OCI-LY1 (cell line): ENCODE data around the gene SYT14.

Experiments used
- H2AFZ ChIP-seq: fragments of 200-600 bp; sonication (generic), shearing (Covaris generic); 2 replicates; pipeline ENCODE4 v1.6.0; 2014; ENCODE audit warnings: antibody characterized with exemption, mild to moderate bottlenecking, low read length
- H3F3A ChIP-seq: fragments of 200-600 bp; sonication (generic), shearing (Covaris generic); 2 replicates; pipeline ENCODE4 v1.6.0; 2014; ENCODE audit warnings: mild to moderate bottlenecking, antibody characterized with exemption, low read length, moderate library complexity; ENCODE audit not compliant: insufficient read depth
- H3K27ac ChIP-seq: fragments of 200-600 bp; sonication (generic); 2 replicates; pipeline ENCODE4 v1.5.1; 2014; ENCODE audit warnings: low read length, mixed run types, mild to moderate bottlenecking, low read depth; ENCODE audit not compliant: poor library complexity, severe bottlenecking
- H3K27me3 ChIP-seq: fragments of 200-600 bp; sonication (generic); 2 replicates; pipeline ENCODE4 v1.6.0; 2014; ENCODE audit warnings: antibody characterized with exemption, mild to moderate bottlenecking, low read length, moderate library complexity; ENCODE audit not compliant: insufficient read depth
- H3K36me3 ChIP-seq: fragments of 200-600 bp; sonication (generic); 2 replicates; pipeline ENCODE4 v1.6.1; 2014; ENCODE audit warnings: mild to moderate bottlenecking, antibody characterized with exemption, low read length, moderate library complexity, mixed read lengths; ENCODE audit not compliant: insufficient read depth
- H3K4me1 ChIP-seq: fragments of 200-600 bp; sonication (generic); 2 replicates; pipeline ENCODE4 v1.5.1; 2014; ENCODE audit warnings: mild to moderate bottlenecking, low read length, moderate library complexity; ENCODE audit not compliant: insufficient read depth, severe bottlenecking
- H3K4me2 ChIP-seq: fragments of 200-600 bp; sonication (generic), shearing (Covaris generic); 2 replicates; pipeline ENCODE4 v1.6.1; 2014; ENCODE audit warnings: low read length
- H3K4me3 ChIP-seq: fragments of 200-600 bp; sonication (generic); 2 replicates; pipeline ENCODE4 v1.5.1; 2014; ENCODE audit warnings: low read length, low read depth, mild to moderate bottlenecking, mixed read lengths; ENCODE audit not compliant: poor library complexity, severe bottlenecking
- H3K79me2 ChIP-seq: fragments of 200-600 bp; shearing (Covaris generic); 2 replicates; pipeline ENCODE4 v1.6.1; 2016; ENCODE audit warnings: mixed run types, low read length, mixed read lengths; ENCODE audit not compliant: insufficient read depth
- H3K9ac ChIP-seq: fragments of 200-600 bp; sonication (generic), shearing (Covaris generic); 2 replicates; pipeline ENCODE4 v1.6.1; 2014; ENCODE audit warnings: mild to moderate bottlenecking, low read length, mixed read lengths
- H3K9me2 ChIP-seq: fragments of 200-600 bp; sonication (generic), shearing (Covaris generic); 2 replicates; pipeline ENCODE4 v1.6.1; 2014; ENCODE audit warnings: low read depth, mild to moderate bottlenecking, low read length, mixed read lengths
- H3K9me3 ChIP-seq: fragments of 200-600 bp; shearing (Covaris generic); 2 replicates; pipeline ENCODE4 v1.6.1; 2014; ENCODE audit warnings: low read length, mixed read lengths
- H4K20me1 ChIP-seq: fragments of 200-600 bp; sonication (generic), shearing (Covaris generic); 2 replicates; pipeline ENCODE4 v1.6.0; 2016; ENCODE audit warnings: mild to moderate bottlenecking, low read length; ENCODE audit not compliant: insufficient read depth
- EZH2 ChIP-seq: fragments of 200-600 bp; sonication (generic), shearing (Covaris generic); IDR thresholded peaks from 2 replicates; pipeline ENCODE4 v1.8.0; 2017; ENCODE audit warnings: borderline replicate concordance, mixed run types, mild to moderate bottlenecking, antibody characterized with exemption, low read length, moderate library complexity, mixed read lengths
- TF ChIP-seq, protein P1 (sequence below): fragments of 200-600 bp; sonication (generic), shearing (Covaris generic); IDR thresholded peaks from 2 replicates; pipeline ENCODE4 v1.5.1; 2017; ENCODE audit warnings: mild to moderate bottlenecking, antibody characterized with exemption, low read length, moderate library complexity, mixed read lengths

Gene SYT14

DNA sequence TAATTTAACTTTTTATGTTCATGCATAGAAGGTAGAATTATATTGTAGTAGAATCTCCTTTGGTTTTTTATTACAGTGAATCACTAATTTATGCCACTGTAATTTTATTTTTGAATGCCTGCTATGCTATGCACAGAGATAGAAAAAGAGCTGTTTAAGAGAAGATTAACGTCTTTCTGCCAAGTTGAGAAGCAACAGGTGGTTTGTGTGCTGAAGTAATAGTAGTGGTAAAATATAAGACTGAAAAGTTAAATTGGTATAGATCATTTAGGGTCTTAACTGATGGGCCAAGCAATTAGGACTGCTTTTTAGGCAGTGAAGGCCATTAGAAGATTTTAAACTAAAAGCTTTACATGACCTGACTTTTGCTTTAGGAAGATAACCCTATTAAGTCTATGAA is 115.1 kb downstream of the SYT14 start:
- H3K79me2 ChIP-seq, result no peaks in the 10 kb centered on the region
- no peak overlapping the region for H3K9ac ChIP-seq
- no peaks in the 10 kb centered on the region for H3K4me1 ChIP-seq
- H3K4me3 ChIP-seq, result no peak overlapping the region
- no peak overlapping the region for H2AFZ ChIP-seq
- H3K27me3 ChIP-seq, result no peaks in the 10 kb centered on the region
- no peaks in the 10 kb centered on the region for H3F3A ChIP-seq
- H3K9me3 ChIP-seq, result peaks cover 3% of the 10 kb centered on the region; the same call in 1 of the 2 replicates
- H3K9me2 ChIP-seq, result no peaks in the 10 kb centered on the region
- H3K4me2 ChIP-seq, result no peak overlapping the region
- no peaks in the 10 kb centered on the region for H4K20me1 ChIP-seq
- H3K27ac ChIP-seq, result no peak overlapping the region
- no peaks in the 10 kb centered on the region; the same call in 1 of the 2 replicates for H3K36me3 ChIP-seq
- no peak for TF ChIP-seq EZH2
- TF ChIP-seq, protein P1, sequence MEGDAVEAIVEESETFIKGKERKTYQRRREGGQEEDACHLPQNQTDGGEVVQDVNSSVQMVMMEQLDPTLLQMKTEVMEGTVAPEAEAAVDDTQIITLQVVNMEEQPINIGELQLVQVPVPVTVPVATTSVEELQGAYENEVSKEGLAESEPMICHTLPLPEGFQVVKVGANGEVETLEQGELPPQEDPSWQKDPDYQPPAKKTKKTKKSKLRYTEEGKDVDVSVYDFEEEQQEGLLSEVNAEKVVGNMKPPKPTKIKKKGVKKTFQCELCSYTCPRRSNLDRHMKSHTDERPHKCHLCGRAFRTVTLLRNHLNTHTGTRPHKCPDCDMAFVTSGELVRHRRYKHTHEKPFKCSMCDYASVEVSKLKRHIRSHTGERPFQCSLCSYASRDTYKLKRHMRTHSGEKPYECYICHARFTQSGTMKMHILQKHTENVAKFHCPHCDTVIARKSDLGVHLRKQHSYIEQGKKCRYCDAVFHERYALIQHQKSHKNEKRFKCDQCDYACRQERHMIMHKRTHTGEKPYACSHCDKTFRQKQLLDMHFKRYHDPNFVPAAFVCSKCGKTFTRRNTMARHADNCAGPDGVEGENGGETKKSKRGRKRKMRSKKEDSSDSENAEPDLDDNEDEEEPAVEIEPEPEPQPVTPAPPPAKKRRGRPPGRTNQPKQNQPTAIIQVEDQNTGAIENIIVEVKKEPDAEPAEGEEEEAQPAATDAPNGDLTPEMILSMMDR, result no peak

DNA sequence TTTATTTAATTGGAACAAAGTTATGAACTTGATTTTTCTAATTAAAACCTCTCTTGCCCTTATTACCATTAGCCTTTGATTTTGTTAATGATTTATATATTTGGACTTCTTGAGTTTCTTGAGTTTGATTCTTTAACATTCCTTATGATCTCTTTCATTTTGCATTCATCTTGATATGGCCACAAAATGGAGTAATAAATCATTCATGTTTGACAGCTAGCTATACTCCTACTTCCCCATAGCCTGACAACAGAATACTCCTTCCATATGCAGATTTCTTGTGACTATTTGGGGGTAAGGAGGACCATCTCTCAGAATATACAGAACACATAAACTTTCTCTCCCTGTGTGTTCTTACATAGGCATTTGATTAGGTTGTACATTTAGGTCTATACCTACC is 119.6 kb downstream of the SYT14 start:
- Histone ChIP-seq H3K9me2 (no peaks in the 10 kb centered on the region), H3K27ac (no peak overlapping the region), H3K36me3 (no peaks in the 10 kb centered on the region), H2AFZ (no peak overlapping the region), H3K4me3 (no peak overlapping the region), H3K79me2 (no peaks in the 10 kb centered on the region), H4K20me1 (no peaks in the 10 kb centered on the region), H3K9ac (no peak overlapping the region), H3K9me3 (no peaks in the 10 kb centered on the region), H3K4me2 (no peak overlapping the region), H3F3A (no peaks in the 10 kb centered on the region), H3K4me1 (no peaks in the 10 kb centered on the region), H3K27me3 (no peaks in the 10 kb centered on the region)
- TF ChIP-seq, protein P1, result no peak
- TF ChIP-seq EZH2, result no peak

DNA sequence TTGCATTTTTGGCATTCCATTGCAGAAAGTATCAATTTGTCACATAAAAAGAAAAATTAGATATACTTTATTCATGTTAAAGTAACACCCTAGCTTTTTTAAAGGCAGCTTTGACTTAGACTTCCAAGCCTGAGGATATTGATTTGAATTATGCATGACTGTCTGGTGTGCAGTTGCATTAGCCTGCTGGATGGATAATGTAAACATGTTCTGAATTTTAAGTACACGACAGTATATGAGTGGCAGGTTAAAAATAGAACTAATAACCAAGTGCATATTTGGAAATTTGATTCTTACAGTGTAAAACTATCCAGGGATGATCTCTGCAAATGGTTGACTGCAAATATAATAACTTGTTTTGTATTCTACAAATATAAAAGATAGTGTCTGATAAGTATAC is 124.0 kb downstream of the SYT14 start:
- no peak overlapping the region for H3K9ac ChIP-seq
- no peak for TF ChIP-seq EZH2
- TF ChIP-seq, protein P1, result no peak
- no peak overlapping the region for H3K4me2 ChIP-seq
- H3K79me2 ChIP-seq, result no peaks in the 10 kb centered on the region
- H3K27ac ChIP-seq, result no peak overlapping the region
- no peak overlapping the region for H2AFZ ChIP-seq
- H3F3A ChIP-seq, result no peaks in the 10 kb centered on the region
- H3K9me3 ChIP-seq, result no peaks in the 10 kb centered on the region
- no peaks in the 10 kb centered on the region for H3K36me3 ChIP-seq
- no peaks in the 10 kb centered on the region for H3K27me3 ChIP-seq
- no peak overlapping the region for H3K4me3 ChIP-seq
- H3K9me2 ChIP-seq, result no peaks in the 10 kb centered on the region
- H4K20me1 ChIP-seq, result no peaks in the 10 kb centered on the region
- no peaks in the 10 kb centered on the region for H3K4me1 ChIP-seq
